A549 (cell line): ENCODE data around the gene KLHL1.

Source experiments
- MYC ChIP-seq: IDR thresholded peaks from 2 replicates; pipeline ENCODE4 v1.6.1; 2012; ENCODE audit warnings: mild to moderate bottlenecking, inconsistent platforms, low read length, improper control_type of control experiment, borderline replicate concordance
- REST ChIP-seq: fragments of 200-600 bp; sonication (generic); IDR thresholded peaks from 2 replicates; pipeline ENCODE4 v1.6.1; 2016; ENCODE audit warnings: antibody characterized with exemption, mild to moderate bottlenecking, moderate library complexity

DNA sequence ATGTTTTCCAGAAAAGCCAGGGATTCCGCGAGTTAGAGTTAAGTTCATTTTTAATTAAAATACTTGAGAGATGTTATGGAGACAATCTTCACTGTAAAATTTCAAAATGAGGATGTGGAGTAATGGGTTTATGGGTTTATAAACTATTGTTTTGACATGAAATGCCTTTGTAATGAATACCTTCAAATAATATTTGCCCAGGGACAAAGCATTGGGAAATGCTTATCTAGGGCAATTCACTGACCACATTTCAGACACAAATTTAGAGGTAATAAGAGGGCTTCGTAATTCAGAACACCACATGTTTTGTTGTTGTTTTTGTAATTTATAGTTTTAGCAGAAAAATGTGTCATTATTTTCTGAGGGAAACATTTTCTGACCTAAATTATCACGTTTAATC is 241.7 kb downstream of the KLHL1 start:
- TF ChIP-seq MYC (no peak), REST (no peak)
